Subcutaneous abdominal adipose tissue (tissue), 5 donors: ENCODE results near the gene MLKL.
"Not testable (repeated sequence)": the region's sequence is repeated elsewhere in the genome, so short reads cannot be mapped to it uniquely, and the experiment has no call there.

ENCODE experiments used
- H3K27ac ChIP-seq: one replicate; pipeline ENCODE4 v1.7.0; 2013; ENCODE audit warnings: low read depth, mild to moderate bottlenecking, inconsistent platforms, low read length, moderate library complexity
- H3K27me3 ChIP-seq, 5 donors: one replicate each; pipeline ENCODE4 v1.7.0; 2013; ENCODE audit warnings: low read length in 5 of 5, inconsistent platforms in 1 of 5; ENCODE audit not compliant: control insufficient read depth in 5 of 5, insufficient read depth in 4 of 5
- H3K36me3 ChIP-seq, 5 donors: one replicate each; pipeline ENCODE4 v1.7.0; 2013; ENCODE audit warnings: low read length in 5 of 5; ENCODE audit not compliant: control insufficient read depth in 5 of 5, insufficient read depth in 5 of 5
- H3K4me1 ChIP-seq, 5 donors: one replicate each; pipeline ENCODE4 v1.7.0; 2013; ENCODE audit warnings: low read length in 5 of 5, mild to moderate bottlenecking in 3 of 5, moderate library complexity in 1 of 5; ENCODE audit not compliant: control insufficient read depth in 5 of 5, insufficient read depth in 5 of 5
- H3K4me3 ChIP-seq, 5 donors: one replicate each; pipeline ENCODE4 v1.7.0; 2013; ENCODE audit warnings: low read length in 5 of 5, low read depth in 1 of 5
- H3K9ac ChIP-seq, 5 donors: one replicate each; pipeline ENCODE4 v1.7.0; 2013; ENCODE audit warnings: low read length in 5 of 5, mild to moderate bottlenecking in 4 of 5, moderate library complexity in 3 of 5
- H3K9me3 ChIP-seq, 5 donors: one replicate each; pipeline ENCODE4 v1.7.0; 2013; ENCODE audit warnings: low read length in 5 of 5; ENCODE audit not compliant: control insufficient read depth in 5 of 5
- donor health status: healthy.
- donor health status: healthy.
- donor health status: healthy.
- donor health status: healthy.
- donor health status: healthy.

The MLKL gene

GRCh38 chr16:74659041-74659440 is 41.6 kb downstream of the MLKL start:
- Histone ChIP-seq H3K9ac (no peak overlapping the region), H3K36me3 (peaks cover 11 to 52% (median 48%) of the 10 kb centered on the region in 5 donors), H3K27me3 (no peaks in the 10 kb centered on the region), H3K9me3 (no peaks in the 10 kb centered on the region), H3K4me1 (peaks cover 0 to 13% (median 2%) of the 10 kb centered on the region in 5 donors), H3K4me3 (no peak overlapping the region), H3K27ac (no peak overlapping the region)

- Histone ChIP-seq H3K4me1 (peaks cover 0 to 13% (median 2%) of the 10 kb centered on the region in 5 donors), H3K9ac (no peak overlapping the region), H3K9me3 (no peaks in the 10 kb centered on the region), H3K36me3 (peaks cover 11 to 42% (median 39%) of the 10 kb centered on the region in 5 donors), H3K27ac (peak overlapping the region; percentile 16), H3K27me3 (no peaks in the 10 kb centered on the region), H3K4me3 (no peak overlapping the region)
Measured at GRCh38 chr16:74657870-74658642, 42.6 kb downstream of the MLKL start.

GRCh38 chr16:74654536-74655050 is 46.1 kb downstream of the MLKL start:
- Histone ChIP-seq H3K36me3 (peaks cover 8 to 36% (median 32%) of the 10 kb centered on the region in 5 donors), H3K27ac (no peak overlapping the region)

GRCh38 chr16:74652883-74653282 is 47.8 kb downstream of the MLKL start:
- not testable (repeated sequence) for H3K9ac ChIP-seq, H3K4me3 ChIP-seq
- peaks cover 15 to 40% (median 27%) of the 10 kb centered on the region in 5 donors for H3K36me3 ChIP-seq

More at GRCh38 chr16:74654536-74655050, 46.1 kb downstream of the MLKL start:
- Histone ChIP-seq H3K9me3 (no peaks in the 10 kb centered on the region), H3K4me3 (no peak overlapping the region), H3K27me3 (no peaks in the 10 kb centered on the region), H3K4me1 (peaks cover 0 to 13% (median 2%) of the 10 kb centered on the region in 5 donors), H3K9ac (no peak overlapping the region)

GRCh38 chr16:74652249-74652648 is 48.4 kb downstream of the MLKL start:
- H3K27me3 ChIP-seq = no peaks in the 10 kb centered on the region
- no peak overlapping the region for H3K4me3 ChIP-seq
- H3K36me3 ChIP-seq = peaks cover 15 to 40% (median 27%) of the 10 kb centered on the region in 5 donors
- H3K4me1 ChIP-seq = peaks cover 0 to 3% (median 0%) of the 10 kb centered on the region in 5 donors
- no peak overlapping the region for H3K9ac ChIP-seq
- no peaks in the 10 kb centered on the region for H3K9me3 ChIP-seq
- H3K27ac ChIP-seq = no peak overlapping the region

More at GRCh38 chr16:74652883-74653282, 47.8 kb downstream of the MLKL start:
- H3K9me3 ChIP-seq, H3K27me3 ChIP-seq, H3K27ac ChIP-seq, H3K4me1 ChIP-seq: not testable (repeated sequence)

- Histone ChIP-seq H3K4me1 (peaks cover 0 to under 1% (median 0%) of the 10 kb centered on the region in 5 donors), H3K27ac (no peak overlapping the region), H3K4me3 (no peak overlapping the region), H3K36me3 (peaks cover 15 to 43% (median 24%) of the 10 kb centered on the region in 5 donors), H3K9ac (no peak overlapping the region), H3K9me3 (no peaks in the 10 kb centered on the region), H3K27me3 (no peaks in the 10 kb centered on the region)
Measured at GRCh38 chr16:74651841-74652240, 48.8 kb downstream of the MLKL start.

GRCh38 chr16:74650966-74651567 is 49.6 kb downstream of the MLKL start:
- H3K27me3 ChIP-seq = no peaks in the 10 kb centered on the region
- H3K4me1 ChIP-seq = no peaks in the 10 kb centered on the region
- H3K9me3 ChIP-seq = no peaks in the 10 kb centered on the region
- H3K36me3 ChIP-seq = peaks cover 15 to 49% (median 29%) of the 10 kb centered on the region in 5 donors
- H3K27ac ChIP-seq = no peak overlapping the region
- no peak overlapping the region for H3K4me3 ChIP-seq
- no peak overlapping the region for H3K9ac ChIP-seq

- Histone ChIP-seq H3K27ac (no peak overlapping the region), H3K4me1 (no peaks in the 10 kb centered on the region), H3K36me3 (peaks cover 18 to 55% (median 35%) of the 10 kb centered on the region in 5 donors), H3K4me3 (no peak overlapping the region), H3K9ac (no peak overlapping the region), H3K27me3 (no peaks in the 10 kb centered on the region), H3K9me3 (no peaks in the 10 kb centered on the region)
Measured at GRCh38 chr16:74649839-74650504, 50.7 kb downstream of the MLKL start.

GRCh38 chr16:74641969-74642368 is 58.7 kb downstream of the MLKL start:
- Histone ChIP-seq H3K4me3 (no peak overlapping the region), H3K36me3 (peaks cover 27 to 64% (median 39%) of the 10 kb centered on the region in 5 donors), H3K9ac (no peak overlapping the region), H3K27ac (no peak overlapping the region), H3K9me3 (no peaks in the 10 kb centered on the region), H3K4me1 (no peaks in the 10 kb centered on the region), H3K27me3 (no peaks in the 10 kb centered on the region)
